ENCODE results near the gene RAB38.

GRCh38 chr11:88117281-88117858 is 57.9 kb downstream of the RAB38 start:
- no peak for TF ChIP-seq POLR2A (IDR thresholded peaks at IDR 0.05)
- no peak for TF ChIP-seq CTCF (IDR thresholded peaks at IDR 0.05)

Data from uterus (tissue), 2 donors.